Measurements from ENCODE around the gene SP110. TPM values are rescaled to one million over a fixed set of nuclear protein-coding genes. Genes with fewer than 3 reads are reported as not detected.
A peak's percentile ranks its signal among the peaks of the same experiment; 100 is the strongest.

Gene SP110
- total and polyA plus RNA-seq, 2 of the 8 experiments (the other 6 are each of a cell fraction or from before 2014, with no cell fraction given), result 3.1 to 7.1 TPM

DNA sequence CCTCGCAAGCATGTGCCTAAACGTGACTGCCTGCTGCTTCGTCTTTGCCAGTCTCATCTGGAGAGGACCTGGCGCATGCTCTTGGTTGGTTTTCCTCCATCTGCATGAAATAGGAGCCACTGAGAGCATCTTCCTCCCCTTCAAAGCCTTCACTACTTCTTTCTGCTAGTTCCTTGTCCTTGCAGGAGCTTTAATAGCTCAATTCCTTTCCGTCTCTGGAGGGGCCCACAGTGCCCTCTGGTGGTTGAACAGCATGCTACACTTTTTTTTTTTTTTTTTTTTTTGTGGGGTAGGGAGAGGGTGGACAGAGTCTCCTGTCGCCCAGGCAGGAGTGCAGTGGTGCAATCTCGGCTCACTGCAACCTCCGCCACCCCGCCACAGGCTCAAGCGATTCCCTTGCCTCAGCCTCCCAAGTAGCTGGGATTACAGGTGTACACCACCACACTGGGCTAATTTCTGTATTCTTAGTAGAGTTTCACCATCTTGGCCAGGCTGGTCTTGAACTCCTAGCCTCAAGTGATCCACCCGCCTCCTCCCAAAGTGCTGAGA lies 59.6 kb downstream of the SP110 start:
- Histone ChIP-seq H3K18ac (ENCODE audit: extremely low read depth, low read length) (no peak overlapping the region), H3K36me3 (ENCODE audit: control insufficient read depth in 2 of 4, insufficient read depth in 4 of 4, low read length in 3 of 4) (no peaks in the 10 kb centered on the region), H3K4me1 (replicated peaks in 1 of 4; ENCODE audit: control insufficient read depth in 3 of 4, insufficient read depth in 4 of 4, low read length in 3 of 4) (peaks cover 0 to 2% (median 0%) of the 10 kb centered on the region in 4 experiments; a peak in 1 of 7 replicates), H4K8ac (ENCODE audit: extremely low read depth, insufficient read depth, low read length) (no peak overlapping the region), H2BK20ac (ENCODE audit: low read length) (no peak overlapping the region), H3K79me1 (ENCODE audit: low read depth, low read length) (no peaks in the 10 kb centered on the region), H2BK12ac (ENCODE audit: low read depth, low read length) (peak overlapping the region; percentile 86; the same call in 1 of the 2 replicates), H3K14ac (ENCODE audit: insufficient read length) (no peak overlapping the region), H2BK15ac (ENCODE audit: low read length) (peak overlapping the region; percentile 98; the same call in 1 of the 2 replicates), H4K20me1 (replicated peaks in 1 of 2; ENCODE audit: control insufficient read depth in 1 of 2, insufficient read depth in 2 of 2, low read length in 2 of 2) (no peaks in the 10 kb centered on the region), H4K91ac (replicated peaks; ENCODE audit: insufficient read length, low read length) (no peak overlapping the region), H3K27me3 (replicated peaks in 1 of 4; ENCODE audit: control insufficient read depth in 3 of 4, extremely low read depth in 1 of 4, insufficient read depth in 3 of 4, low read length in 3 of 4) (no peaks in the 10 kb centered on the region), H2AFZ (ENCODE audit: low read length) (peak overlapping the region; percentile 89), H3K23ac (ENCODE audit: insufficient read length) (no peak overlapping the region), H2BK120ac (replicated peaks; ENCODE audit: low read depth, low read length) (no peak overlapping the region), H2BK5ac (ENCODE audit: low read depth, low read length) (no peak overlapping the region; the same call in 1 of the 2 replicates), H3K4me2 (ENCODE audit: insufficient read depth in 1 of 2, low read depth in 2 of 2, low read length in 2 of 2) (no peak overlapping the region), H3K27ac (ENCODE audit: low read depth, low read length) (no peak overlapping the region), H4K5ac (ENCODE audit: insufficient read length, low read depth, low read length) (no peak overlapping the region), H3K79me2 (ENCODE audit: control insufficient read depth in 1 of 2, insufficient read depth in 2 of 2, low read length in 2 of 2) (no peaks in the 10 kb centered on the region), H2AK5ac (ENCODE audit: low read depth, low read length) (no peak overlapping the region), H3K9me3 (ENCODE audit: insufficient read depth in 2 of 2, low read depth in 1 of 2, low read length in 1 of 2) (no peaks in the 10 kb centered on the region), H3K4me3 (ENCODE audit: extremely low read depth in 1 of 4, insufficient read depth in 2 of 4, low read depth in 3 of 4, low read length in 4 of 4) (no peak overlapping the region), H3K23me2 (ENCODE audit: low read depth, low read length) (no peaks in the 10 kb centered on the region), H3K56ac (replicated peaks; ENCODE audit: insufficient read length, low read depth, low read length) (no peak overlapping the region), H3K4ac (replicated peaks; ENCODE audit: insufficient read length, low read depth, low read length) (no peak overlapping the region), H3K9ac (replicated peaks in 1 of 4; ENCODE audit: extremely low read depth in 1 of 4, low read depth in 3 of 4, low read length in 3 of 4) (no peak overlapping the region)
- peak; percentile 65 for FAIRE-seq
- DNase-seq (ENCODE audit: low read depth in 1 of 2, low spot score in 2 of 2), result peak; percentile 31 to 71
- ChIA-PET CTCF (ENCODE audit: partially characterized antibody) (interaction anchor here (0.6 to 5.0 kb wide), 37 partner anchors 10 to 671 kb away, joined by 3 to 64 read pairs (median 4); partner anchors contain the start of genes SLC16A14 and SP110), POLR2A (ENCODE audit: partially characterized antibody) (interaction anchor here (1.1 kb wide), 1 partner anchor 92 kb away, joined by 3 read pairs; no protein-coding TSS in a partner anchor)
- WGBS, 2 experiments (ENCODE audit: extremely low coverage in 1 of 2, insufficient coverage in 1 of 2, insufficient read length in 1 of 2, insufficient replicate concordance in 2 of 2, low coverage in 1 of 2, low lambda C conversion rate in 2 of 2, missing lambda C conversion rate in 1 of 2), result 60% methylated on average over 10 of the region's 11 CpGs; no CpG with 5 or more reads in 1 of the 2 experiments
- TF ChIP-seq E2F6 (IDR thresholded peaks at IDR 0.05), result peak; percentile 66
- TF ChIP-seq EGR1 (IDR thresholded peaks at IDR 0.05; ENCODE audit: borderline replicate concordance, low read depth, low read length), result no peak
- peak; percentile 19 to 77 (median 72) for TF ChIP-seq CTCF (IDR thresholded peaks at IDR 0.05; ENCODE audit: control extremely low read depth in 1 of 3, insufficient read depth in 1 of 3, low read depth in 1 of 3, low read length in 3 of 3)
- no peak for TF ChIP-seq GABPA (IDR thresholded peaks at IDR 0.05; ENCODE audit: borderline replicate concordance, insufficient read depth, low read length)
- peak; percentile 12; the same call in 1 of the 2 replicates for TF ChIP-seq TBP (IDR thresholded peaks at IDR 0.05; ENCODE audit: low read depth, low read length)
- TF ChIP-seq NRF1 (IDR thresholded peaks at IDR 0.05; ENCODE audit: low read depth, low read length), result peak; percentile 8; the same call in 1 of the 2 replicates
- TF ChIP-seq RAD21 (IDR thresholded peaks at IDR 0.05 in 1 of 2, conservative IDR thresholded peaks at IDR 0.05 in 1 of 2; ENCODE audit: low read depth in 2 of 2, low read length in 2 of 2), result peak; percentile 81 to 86
- TF ChIP-seq, protein P1, sequence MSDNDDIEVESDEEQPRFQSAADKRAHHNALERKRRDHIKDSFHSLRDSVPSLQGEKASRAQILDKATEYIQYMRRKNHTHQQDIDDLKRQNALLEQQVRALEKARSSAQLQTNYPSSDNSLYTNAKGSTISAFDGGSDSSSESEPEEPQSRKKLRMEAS (IDR thresholded peaks at IDR 0.05), result peak; percentile 86
- no peak for TF ChIP-seq CHD2 (IDR thresholded peaks at IDR 0.05; ENCODE audit: low read length)
